Esophagus squamous epithelium (tissue), 5 donors: Measurements from ENCODE around the gene AP5S1. TPM values are rescaled to one million over a fixed set of nuclear protein-coding genes. Genes with fewer than 3 reads are reported as not detected.

Experiments
- DNase-seq: peaks from one replicate; lab custom pipeline; 2025; lab: John Stamatoyannopoulos, UW
- H3K27ac ChIP-seq, 4 donors: fragments of 200-600 bp; sonication (generic); one replicate each; pipeline ENCODE4 v1.5.1; 2016 to 2019; ENCODE audit warnings: mild to moderate bottlenecking in 1 of 4
- H3K27me3 ChIP-seq, 4 donors: fragments of 200-600 bp; sonication (generic); 1 replicate in 3 of 4; 2 replicates in 1 of 4; pipeline versions ENCODE4 v1.5.1 to v1.6.0; 2017 to 2021; ENCODE audit warnings: antibody characterized with exemption in 1 of 4
- H3K36me3 ChIP-seq, 3 donors: fragments of 200-600 bp; sonication (generic); one replicate each; pipeline ENCODE4 v1.5.1; 2016 to 2019
- H3K4me1 ChIP-seq, 3 donors: fragments of 200-600 bp; sonication (generic); one replicate each; pipeline ENCODE4 v1.5.1; 2017 to 2019
- H3K4me3 ChIP-seq, 4 donors: fragments of 200-600 bp; sonication (generic); 1 replicate in 3 of 4; 2 replicates in 1 of 4; pipeline ENCODE4 v1.5.1; 2016 to 2019; ENCODE audit warnings: mild to moderate bottlenecking in 2 of 4, moderate library complexity in 1 of 4
- H3K9me3 ChIP-seq, 3 donors: fragments of 200-600 bp; sonication (generic); one replicate each; pipeline ENCODE4 v1.5.1; 2016 to 2019
- CTCF ChIP-seq, 6 experiments: fragments of 450-650 bp in 4 of 6; fragments of 200-600 bp in 2 of 6; sonication (generic) in 2 of 6; IDR thresholded peaks; one replicate each; pipeline ENCODE4 v1.5.1; 2016 to 2019; ENCODE audit warnings: antibody characterized with exemption in 6 of 6, mild to moderate bottlenecking in 4 of 6, moderate library complexity in 4 of 6
- POLR2A ChIP-seq, 4 donors: fragments of 450-650 bp; IDR thresholded peaks; one replicate each; pipeline ENCODE4 v1.6.1; 2017; ENCODE audit warnings: antibody characterized with exemption in 4 of 4, mild to moderate bottlenecking in 4 of 4, moderate library complexity in 3 of 4
- WGBS, 2 donors: methylation state at CpG; one replicate each; pipeline ENCODE4 v1.1.5; 2018; 5-methylcytosine and 5-hydroxymethylcytosine counted together
- intact Hi-C: fragments of 100-400 bp; cut with DNase I; formaldehyde crosslinking; loops from one replicate; pipeline ENCODE4 v1.15.0; 2022
- total RNA-seq, 4 donors: library from RNA; depleted of rRNA; stranded (reverse); fragments of >200 nt; gene quantifications; one replicate each; pipeline ENCODE4 v1.1.0, GENCODE V29; 2016
- donor health status: DM: yes; HTN: yes; CAD: no.

AP5S1 gene
- total RNA-seq, 4 donors from 2014 or later: 5.8 to 12.8 (median 10.4) TPM

GRCh38 chr20:3815703-3816315 lies 4.5 kb upstream of the AP5S1 start:
- H3K27ac ChIP-seq: peak overlapping the region in 1 of 4 donors; percentile 42
- no peaks in the 10 kb centered on the region for H3K27me3 ChIP-seq
- peaks cover 28 to 74% (median 40%) of the 10 kb centered on the region in 3 donors for H3K4me1 ChIP-seq
- H3K9me3 ChIP-seq: no peaks in the 10 kb centered on the region
- H3K36me3 ChIP-seq: no peaks in the 10 kb centered on the region
- intact Hi-C loops: no loop called here
- no peak for DNase-seq
- WGBS, 2 donors: 69 to 73% methylated on average over 9 of the region's 9 CpGs
- H3K4me3 ChIP-seq: no peak overlapping the region
- TF ChIP-seq POLR2A (IDR thresholded peaks at IDR 0.05) (no peak), CTCF (IDR thresholded peaks at IDR 0.05) (no peak)

DNA sequence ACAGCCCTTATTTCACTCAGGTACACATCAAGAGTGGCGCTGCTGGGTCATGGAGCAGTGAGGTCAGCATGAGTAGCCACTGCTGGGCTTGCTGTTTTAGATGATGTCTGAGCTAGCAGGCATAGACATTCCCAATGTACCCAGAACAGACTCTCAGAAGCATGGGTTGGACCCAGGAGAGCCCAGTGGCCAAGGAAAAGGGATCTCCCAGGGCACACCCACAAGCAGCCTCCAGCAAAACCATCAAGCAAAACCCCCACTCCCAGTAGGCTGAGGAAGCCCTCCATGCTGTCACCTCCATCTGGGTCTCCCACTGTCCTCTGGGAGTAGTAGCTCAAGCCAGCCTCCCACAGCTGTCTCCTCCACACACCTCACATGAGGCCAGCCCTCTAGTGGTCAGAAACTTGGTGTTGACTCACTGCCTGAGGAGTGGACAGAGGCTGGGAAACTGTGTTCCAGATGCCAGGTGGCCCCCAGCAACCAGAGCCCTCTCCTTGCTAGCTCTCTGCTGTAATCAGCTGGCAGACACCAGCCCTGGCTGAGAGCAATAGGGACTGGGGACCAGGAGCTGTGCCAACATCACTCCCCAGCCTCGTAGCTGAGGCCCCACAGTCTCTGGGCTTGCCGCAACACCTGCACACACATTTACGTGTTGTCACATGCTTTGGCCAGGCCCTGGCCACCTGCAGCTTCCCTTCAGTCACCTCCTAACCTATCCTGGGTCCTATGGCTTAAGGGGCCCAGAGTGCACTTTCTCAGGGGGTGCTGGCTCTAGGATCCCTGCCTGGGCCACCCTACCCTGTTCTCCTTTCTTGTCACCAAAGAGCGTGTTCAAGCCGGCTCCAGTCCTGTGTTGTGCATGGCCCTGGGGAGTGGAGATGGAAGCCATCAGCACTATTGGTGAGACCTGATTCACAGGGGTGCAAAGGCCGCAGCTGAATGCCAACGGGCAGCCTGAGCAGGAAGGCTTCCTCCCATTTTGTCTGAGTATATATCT lies 1.9 kb upstream of the AP5S1 start:
- 59 to 65% methylated on average over 4 to 7 of the region's 8 CpGs for WGBS, 2 donors
- intact Hi-C loops: no loop called here
- no peaks in the 10 kb centered on the region for H3K9me3 ChIP-seq
- H3K27ac ChIP-seq: peak overlapping the region; percentile 33 to 98 (median 80)
- DNase-seq: no peak
- TF ChIP-seq CTCF (IDR thresholded peaks at IDR 0.05) (peak; percentile 26 to 62 (median 52)), POLR2A (IDR thresholded peaks at IDR 0.05) (no peak)
- H3K4me1 ChIP-seq: peaks cover 21 to 62% (median 26%) of the 10 kb centered on the region in 3 donors
- H3K27me3 ChIP-seq: no peaks in the 10 kb centered on the region
- H3K4me3 ChIP-seq: no peak overlapping the region
- H3K36me3 ChIP-seq: peaks cover 6 to 16% (median 6%) of the 10 kb centered on the region in 3 donors

DNA sequence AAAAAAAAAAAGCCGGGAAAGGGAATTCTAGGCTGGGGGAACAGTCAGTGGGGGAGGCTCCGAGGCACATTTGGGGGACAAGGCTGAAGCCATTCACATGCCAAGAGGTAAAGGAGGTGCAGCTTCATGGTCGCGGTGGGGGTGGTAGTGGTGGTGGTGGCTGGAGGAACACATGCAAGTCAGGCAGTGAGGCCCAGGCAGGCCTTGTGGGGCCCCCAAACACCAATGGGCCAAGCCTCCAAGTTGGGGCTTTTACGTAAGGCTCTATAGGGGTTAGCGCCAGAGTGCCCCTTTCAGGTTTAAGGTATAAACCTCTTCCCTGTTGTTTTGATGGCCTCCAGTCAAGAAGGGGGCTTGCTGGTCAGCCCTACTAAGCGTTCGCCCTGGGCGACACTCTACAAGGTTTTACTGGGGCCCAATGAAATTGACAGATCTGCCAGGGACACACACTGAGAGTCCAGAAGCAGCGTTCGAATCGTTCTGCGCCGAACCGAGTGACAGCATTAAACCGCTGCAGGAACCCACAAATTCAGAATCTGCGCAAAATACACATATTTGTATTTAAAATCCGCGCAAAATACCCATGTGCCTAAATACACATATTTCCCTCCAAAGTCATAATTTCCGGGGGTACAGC lies 818 bp upstream of the AP5S1 start:
- intact Hi-C loops: loop anchor here (5.0 kb wide), 1 partner anchor 37 kb away; the partner anchor contains the start of gene SPEF1
- peaks cover 13 to 27% (median 17%) of the 10 kb centered on the region in 3 donors for H3K36me3 ChIP-seq
- H3K9me3 ChIP-seq: no peaks in the 10 kb centered on the region
- H3K4me1 ChIP-seq: peaks cover 21 to 52% (median 25%) of the 10 kb centered on the region in 3 donors
- DNase-seq: no peak
- H3K4me3 ChIP-seq: peak overlapping the region; percentile 71 to 74 (median 72)
- no peak for TF ChIP-seq CTCF (IDR thresholded peaks at IDR 0.05)
- H3K27me3 ChIP-seq: no peaks in the 10 kb centered on the region
- WGBS, 2 donors: 66 to 70% methylated on average over 15 to 20 of the region's 20 CpGs
- peak overlapping the region; percentile 91 to 99 (median 98) for H3K27ac ChIP-seq

GRCh38 chr20:3820901-3821727 lies 767 bp downstream of the AP5S1 start:
- H3K4me1 ChIP-seq: peaks cover 21 to 40% (median 25%) of the 10 kb centered on the region in 3 donors
- TF ChIP-seq CTCF (IDR thresholded peaks at IDR 0.05) (no peak), POLR2A (IDR thresholded peaks at IDR 0.05) (no peak)
- WGBS, 2 donors: 20 to 30% methylated on average over 18 to 19 of the region's 20 CpGs
- DNase-seq: no peak
- peak overlapping the region; percentile 91 to 99 (median 98) for H3K27ac ChIP-seq
- H3K36me3 ChIP-seq: peaks cover 13 to 43% (median 18%) of the 10 kb centered on the region in 3 donors
- H3K4me3 ChIP-seq: peak overlapping the region; percentile 71 to 74 (median 72)
- intact Hi-C loops: loop anchor here (5.0 kb wide), 1 partner anchor 39 kb away; the partner anchor contains the start of gene SPEF1
- no peaks in the 10 kb centered on the region for H3K27me3 ChIP-seq
- no peaks in the 10 kb centered on the region for H3K9me3 ChIP-seq
